Middle frontal gyrus (tissue), 1 donor: Measurements from ENCODE around the gene CLDN10.

Source experiments
- DNase-seq: peaks from one replicate; pipeline ENCODE4 v3.0.0-alpha.2; 2015; ENCODE audit warnings: low spot score; ENCODE audit errors: extremely low spot score

The CLDN10 gene

DNA sequence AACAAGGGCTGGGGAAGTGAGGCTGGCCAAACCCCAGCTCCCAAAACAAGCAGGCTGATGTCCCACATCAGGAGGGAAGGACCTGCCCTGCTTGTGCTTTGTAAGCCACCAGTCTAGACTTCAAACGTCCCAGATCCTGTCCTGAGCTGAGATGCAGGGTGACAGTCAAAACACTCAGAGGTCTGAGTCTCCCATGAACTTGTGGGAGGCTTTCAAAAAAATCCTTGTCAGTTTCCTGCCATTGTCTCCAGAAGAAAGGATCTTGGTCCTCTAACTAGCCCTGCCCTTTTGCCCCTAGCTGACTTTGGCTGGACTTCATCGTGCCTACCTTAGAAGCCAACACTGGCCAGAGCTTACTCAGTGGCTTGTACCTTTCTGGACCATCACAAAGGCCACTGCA, 48.7 kb downstream of the CLDN10 start:
- DNase-seq: no peak

GRCh38 chr13:95601906-95602305, 49.4 kb downstream of the CLDN10 start:
- DNase-seq: no peak

DNA sequence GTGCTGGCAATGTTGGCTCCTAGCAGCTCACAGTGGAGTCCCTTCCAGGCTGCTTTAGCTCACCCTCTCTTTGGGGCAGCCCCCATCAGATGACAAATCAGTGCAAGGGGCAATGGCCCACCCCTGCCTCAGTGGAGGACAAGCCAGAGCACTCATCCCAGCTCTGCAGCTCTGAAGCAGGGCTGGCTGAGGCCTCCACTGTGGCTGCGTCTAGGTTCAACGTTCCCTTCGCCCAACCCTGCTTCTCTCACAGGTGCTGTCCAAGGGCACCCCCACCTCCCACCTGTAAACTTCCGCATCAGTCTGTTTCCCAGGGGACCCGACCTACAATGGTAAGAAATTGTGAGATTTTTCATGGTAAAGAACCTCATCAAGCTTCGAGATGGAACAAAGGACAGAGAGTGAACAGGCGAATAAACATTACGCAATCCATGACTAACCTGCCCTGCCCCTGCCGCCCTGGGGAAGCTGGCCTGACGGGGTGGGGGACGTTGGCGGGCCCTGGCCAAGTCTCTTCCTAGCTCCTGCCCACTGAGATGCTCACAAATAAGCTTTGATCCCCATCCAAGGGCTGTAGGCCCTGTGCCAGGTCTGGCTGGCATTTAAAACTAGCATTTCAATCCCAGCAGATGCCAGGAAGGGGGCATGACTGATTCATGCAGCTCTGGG, 51.5 kb downstream of the CLDN10 start:
- DNase-seq: no peak

DNA sequence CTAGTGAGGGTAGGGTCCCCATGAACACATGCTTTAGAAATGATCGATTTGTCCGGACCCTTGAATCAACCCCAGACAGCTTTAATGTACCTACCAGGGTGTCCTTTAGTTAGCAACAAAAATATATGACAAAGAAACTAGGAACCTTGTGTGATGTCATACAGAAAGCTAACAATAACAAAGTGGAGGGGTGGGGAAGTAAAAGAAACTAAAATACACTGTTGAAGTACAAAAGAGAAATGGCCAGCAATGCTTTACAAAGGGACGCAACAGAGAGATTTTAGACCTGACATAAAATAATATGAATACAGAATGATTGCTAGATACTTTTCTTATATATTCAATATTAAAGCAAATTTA, 52.0 kb downstream of the CLDN10 start:
- no peak for DNase-seq

GRCh38 chr13:95605448-95606125, 53.1 kb downstream of the CLDN10 start:
- DNase-seq: no peak

DNA sequence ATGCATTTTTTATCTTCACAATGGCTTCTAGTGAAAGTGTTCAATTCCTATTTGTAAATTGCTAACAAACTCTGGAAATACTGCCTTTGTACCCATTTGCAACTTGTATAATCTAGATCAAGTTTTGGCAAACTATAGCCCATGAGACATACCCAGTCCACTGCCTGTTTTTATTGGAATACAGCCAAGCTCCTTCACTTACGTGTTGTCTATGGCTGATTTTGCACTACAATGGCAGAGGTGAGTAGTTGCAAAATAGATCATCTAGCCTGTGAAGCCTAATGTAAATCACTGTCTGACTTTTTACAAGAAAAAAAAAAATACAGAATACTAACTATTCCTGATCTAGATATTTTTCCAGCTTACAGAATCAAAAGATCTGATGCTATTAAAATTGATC, 54.8 kb downstream of the CLDN10 start:
- no peak for DNase-seq

DNA sequence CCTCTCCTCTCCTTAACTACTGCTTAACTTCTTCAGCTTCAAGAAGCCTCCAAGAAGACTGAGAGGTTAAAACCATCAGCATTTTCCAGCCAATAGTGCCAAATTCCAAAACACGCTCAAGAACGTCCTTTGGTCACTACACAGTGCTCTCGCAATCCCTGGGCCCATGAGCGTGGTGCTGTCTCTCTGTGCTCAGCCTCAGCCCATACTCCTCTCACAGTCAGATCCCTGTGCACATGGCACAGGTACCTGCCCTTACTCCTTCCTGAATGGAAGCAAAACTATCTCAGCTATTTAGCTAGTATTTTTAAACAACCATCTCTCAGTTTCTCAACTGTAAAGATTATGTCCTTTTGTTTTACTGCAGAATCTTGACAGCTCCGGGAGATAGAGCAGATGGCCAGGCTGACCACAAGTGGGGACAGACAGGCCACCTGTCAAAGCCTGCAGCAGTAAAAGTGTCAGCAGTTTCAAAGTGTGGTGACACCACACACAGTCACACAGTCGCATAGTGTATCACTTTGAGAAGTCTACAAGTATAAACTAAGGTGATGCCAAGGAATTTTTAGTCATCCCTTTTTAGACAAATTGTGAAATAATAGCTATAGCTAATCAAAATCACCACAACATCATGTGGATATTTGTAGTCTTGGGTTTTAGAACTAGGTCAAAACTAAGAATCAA, 56.3 kb downstream of the CLDN10 start:
- no peak for DNase-seq

DNA sequence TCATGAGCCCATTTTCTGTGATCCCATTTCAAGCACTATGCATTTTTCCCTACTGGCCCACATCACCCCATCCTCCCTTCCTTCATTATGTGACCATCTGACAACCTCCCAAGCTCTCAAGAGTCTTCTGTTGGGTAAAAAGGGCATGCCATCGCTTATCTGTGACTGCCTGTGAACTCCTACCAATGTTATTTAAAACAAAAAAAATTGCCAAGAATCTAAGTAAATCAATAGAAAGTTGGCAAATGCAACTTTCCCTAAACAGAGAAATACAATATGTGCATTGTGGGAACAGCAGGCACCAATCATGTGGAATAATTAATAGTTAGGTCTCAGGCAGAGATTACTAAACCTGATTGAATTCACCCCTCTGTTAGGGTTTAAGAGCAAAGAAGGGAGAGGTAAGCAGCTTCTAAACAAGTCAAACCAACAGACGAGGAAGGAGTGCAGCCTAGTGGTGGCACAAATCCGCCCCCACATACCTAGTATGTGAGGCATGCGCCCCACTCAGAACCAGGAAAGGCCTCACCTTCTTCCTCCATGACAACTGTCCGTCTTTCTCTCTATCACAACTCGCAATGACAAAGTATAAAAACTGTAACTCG, 62.2 kb downstream of the CLDN10 start:
- no peak for DNase-seq

- no peak for DNase-seq
Measured at GRCh38 chr13:95615539-95615938, 63.0 kb downstream of the CLDN10 start.

DNA sequence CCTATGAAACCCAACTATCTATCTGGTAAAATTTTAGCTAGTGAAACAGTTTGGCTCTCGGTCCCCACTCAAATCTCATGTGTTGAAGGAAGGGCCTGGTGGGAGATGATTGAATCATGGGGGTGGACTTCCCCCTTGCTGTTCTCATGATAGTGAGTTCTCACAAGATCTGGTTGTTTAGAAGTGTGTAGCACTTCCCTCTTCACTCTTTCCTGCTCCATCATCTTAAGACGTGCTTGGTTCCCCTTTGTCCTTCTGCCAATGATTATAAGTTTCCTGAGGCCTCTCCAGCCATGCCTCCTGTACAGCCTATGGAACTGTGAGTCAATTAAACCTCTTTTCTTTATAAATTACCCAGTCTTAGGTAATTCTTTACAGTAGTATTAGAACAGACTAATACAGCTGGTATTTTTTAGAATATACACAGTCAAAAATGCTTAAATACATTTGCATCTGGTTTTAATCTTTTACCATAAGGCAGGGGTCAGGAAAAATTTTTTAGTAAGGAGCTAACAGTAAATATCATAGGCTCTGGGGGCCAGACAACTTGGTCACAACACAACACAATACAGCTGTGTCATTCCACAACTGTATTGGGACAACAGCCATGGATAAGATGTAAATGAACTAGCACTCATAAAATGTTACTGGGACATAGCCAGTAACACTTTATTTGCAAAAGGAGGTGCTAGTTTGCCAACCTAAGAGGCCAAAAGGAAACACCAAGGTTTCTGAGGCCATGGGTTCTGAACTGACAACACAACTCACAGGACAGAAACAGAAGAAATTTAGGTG, 67.7 kb downstream of the CLDN10 start:
- no peak for DNase-seq

- no peak for DNase-seq
Measured at GRCh38 chr13:95620825-95621498, 68.4 kb downstream of the CLDN10 start.

GRCh38 chr13:95623141-95623540, 70.6 kb downstream of the CLDN10 start:
- DNase-seq: no peak

- no peak for DNase-seq
Measured at GRCh38 chr13:95624020-95624419, 71.5 kb downstream of the CLDN10 start.

DNA sequence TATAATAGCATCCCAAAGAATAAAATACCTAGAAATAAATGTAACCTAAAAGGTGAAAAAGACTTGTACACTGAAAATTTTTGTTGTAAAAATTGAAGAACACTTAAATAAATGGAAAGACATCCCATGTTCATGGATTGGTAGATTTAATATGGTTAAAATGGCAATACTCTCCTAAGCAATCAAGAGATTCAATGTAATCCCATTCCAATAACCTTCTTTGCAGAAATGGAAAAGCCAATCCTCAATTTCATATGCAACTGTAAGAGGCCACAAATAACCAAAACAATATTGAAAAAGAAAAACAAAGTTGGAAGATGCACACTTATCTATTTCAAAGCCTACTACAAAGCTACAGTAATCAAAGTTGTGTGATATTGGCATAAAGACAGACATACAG, 74.2 kb downstream of the CLDN10 start:
- no peak for DNase-seq

GRCh38 chr13:95627590-95627989, 75.1 kb downstream of the CLDN10 start:
- DNase-seq: no peak

GRCh38 chr13:95628488-95628887, 76.0 kb downstream of the CLDN10 start:
- no peak for DNase-seq

GRCh38 chr13:95629071-95629470, 76.6 kb downstream of the CLDN10 start:
- no peak for DNase-seq
